Suprapubic skin (tissue), 4 donors: Measurements from ENCODE around the gene RAP1GAP. TPM values are rescaled to one million over a fixed set of nuclear protein-coding genes. Genes with fewer than 3 reads are reported as not detected.

ENCODE experiments used
- total RNA-seq, 4 donors: library from RNA; depleted of rRNA; stranded (reverse); fragments of >200 nt; gene quantifications; one replicate each; pipeline ENCODE4 v1.1.0, GENCODE V29; 2016

The RAP1GAP gene
- total RNA-seq, 4 donors from 2014 or later = 1.5 to 4.9 (median 3.6) TPM

Other genes starting within 250 kb of the RAP1GAP start
- gene NBPF3, start 229.2 kb downstream of the RAP1GAP start, total RNA-seq = 10 to 100 TPM in 2 of 4 donors, 1 to 10 TPM in 2; 8.2 to 12.0 (median 9.2) TPM
- 1 to 10 TPM; 5.1 to 9.7 (median 6.0) TPM for gene ALPL, start 159.9 kb downstream of the RAP1GAP start, total RNA-seq
- gene USP48, start 113.8 kb upstream of the RAP1GAP start, total RNA-seq = 100 to 1,000 TPM in 1 of 4 donors, 10 to 100 TPM in 3; 27.7 to 151 (median 46.0) TPM
- gene LDLRAD2, start 142.9 kb upstream of the RAP1GAP start, total RNA-seq = under 1 TPM in 2 of 4 donors, not detected in 2; 0.13 to 0.29 TPM